ENCODE measurements around the gene CDK5RAP1. TPM values are rescaled to one million over a fixed set of nuclear protein-coding genes. Genes with fewer than 3 reads are reported as not detected.

The CDK5RAP1 gene
- total RNA-seq, 1 experiment from 2014 or later = 56.3 TPM

GRCh38 chr20:33401921-33402369 is 626 bp upstream of the CDK5RAP1 start (continued):
- TF ChIP-seq ZNF281 (CRISPR knock-in tag; IDR thresholded peaks at IDR 0.05) = no peak
- TF ChIP-seq FOXK1 (CRISPR knock-in tag; IDR thresholded peaks at IDR 0.05) = no peak

GRCh38 chr20:33400812-33401183 is 521 bp downstream of the CDK5RAP1 start:
- DNase-seq (ENCODE audit: low spot score) (no peak), ATAC-seq (peak; percentile 72)
- Mint-ChIP-seq H3K27me3 (ENCODE audit: low read depth) (no peaks in the 10 kb centered on the region), H3K4me3 (peak overlapping the region; percentile 93), H3K36me3 (peaks cover 10% of the 10 kb centered on the region), H3K9me3 (no peaks in the 10 kb centered on the region), H3K4me1 (peaks cover 11% of the 10 kb centered on the region), H3K27ac (no peak overlapping the region)
- ChIA-PET CTCF (interaction anchor here (1.0 to 3.2 kb wide), 6 partner anchors 43 to 266 kb away, joined by 3 to 18 read pairs (median 5); partner anchors contain the start of genes ACTL10 and SNTA1), POLR2A (interaction anchor here (1.1 to 1.3 kb wide), 2 partner anchors 42 to 266 kb away, joined by 3 to 5 read pairs; partner anchors contain the start of genes ACTL10 and SNTA1)
- no peak for TF ChIP-seq ZNF317 (CRISPR knock-in tag; IDR thresholded peaks at IDR 0.05; ENCODE audit: borderline replicate concordance, low read depth)
- TF ChIP-seq MXD4 (CRISPR knock-in tag; IDR thresholded peaks at IDR 0.05; ENCODE audit: borderline replicate concordance) = no peak
- no peak for TF ChIP-seq E2F5 (CRISPR knock-in tag; IDR thresholded peaks at IDR 0.05)
- TF ChIP-seq TP53 (CRISPR knock-in tag; IDR thresholded peaks at IDR 0.05) = no peak
- TF ChIP-seq ZNF396 (CRISPR knock-in tag; IDR thresholded peaks at IDR 0.05; ENCODE audit: borderline replicate concordance) = no peak
- no peak for TF ChIP-seq ZNF232 (CRISPR knock-in tag; IDR thresholded peaks at IDR 0.05)
- TF ChIP-seq GTF2I (CRISPR knock-in tag; conservative IDR thresholded peaks at IDR 0.05) = no peak
- no peak for TF ChIP-seq NFYB (CRISPR knock-in tag; conservative IDR thresholded peaks at IDR 0.05; ENCODE audit: low read depth)
- TF ChIP-seq USF1 (CRISPR knock-in tag; IDR thresholded peaks at IDR 0.05) = no peak
- no peak for TF ChIP-seq ZNF138 (CRISPR knock-in tag; conservative IDR thresholded peaks at IDR 0.05)
- TF ChIP-seq NFE2L1 (CRISPR knock-in tag; IDR thresholded peaks at IDR 0.05) = no peak

- Mint-ChIP-seq H3K4me1 (peaks cover 11% of the 10 kb centered on the region), H3K9me3 (no peaks in the 10 kb centered on the region), H3K27me3 (ENCODE audit: low read depth) (no peaks in the 10 kb centered on the region), H3K36me3 (peaks cover 14% of the 10 kb centered on the region), H3K27ac (no peak overlapping the region), H3K4me3 (peak overlapping the region; percentile 93)
- TF ChIP-seq FOXP4 (CRISPR knock-in tag; IDR thresholded peaks at IDR 0.05) (no peak), GABPB1 (CRISPR knock-in tag; IDR thresholded peaks at IDR 0.05) (0 out of 2 replicates have a peak, but pooled peaks have one; percentile 25), IRF2 (CRISPR knock-in tag; IDR thresholded peaks at IDR 0.05; ENCODE audit: borderline replicate concordance, low read depth) (no peak), ZNF317 (CRISPR knock-in tag; IDR thresholded peaks at IDR 0.05; ENCODE audit: borderline replicate concordance, low read depth) (no peak), ZNF263 (CRISPR knock-in tag; IDR thresholded peaks at IDR 0.05; ENCODE audit: low read depth) (no peak)
- ChIA-PET CTCF (interaction anchor here (1.0 to 3.2 kb wide), 5 partner anchors 44 to 267 kb away, joined by 3 to 18 read pairs (median 5); partner anchors contain the start of genes ACTL10 and SNTA1), POLR2A (no interaction called here)
- ATAC-seq (no peak), DNase-seq (ENCODE audit: low spot score) (no peak)
These were observed 1.4 kb downstream of the CDK5RAP1 start for GRCh38 chr20:33399924-33400323.

Data from WTC11 (cell line).